Vagina (tissue), 2 donors: ENCODE results near the gene TGIF1.

Source experiments
- POLR2A ChIP-seq, 2 donors: fragments of 450-650 bp; IDR thresholded peaks; one replicate each; pipeline ENCODE4 v1.6.1; 2017; ENCODE audit warnings: antibody characterized with exemption in 2 of 2, mild to moderate bottlenecking in 2 of 2, moderate library complexity in 2 of 2
- POLR2AphosphoS5 ChIP-seq, 2 donors: sonication (generic); formaldehyde crosslinking; IDR thresholded peaks; one replicate each; pipeline ENCODE4 v1.9.0; 2017; ENCODE audit warnings: antibody characterized with exemption in 2 of 2, mild to moderate bottlenecking in 2 of 2, low read depth in 1 of 2; ENCODE audit not compliant: insufficient read depth in 1 of 2
- TF ChIP-seq, protein P1 (sequence below), 3 experiments: fragments of 450-650 bp in 2 of 3; fragments of 200-600 bp in 1 of 3; sonication (generic) in 1 of 3; IDR thresholded peaks; one replicate each; pipeline ENCODE4 v1.5.1; 2017 to 2019; ENCODE audit warnings: antibody characterized with exemption in 3 of 3, mild to moderate bottlenecking in 2 of 3, moderate library complexity in 2 of 3

DNA sequence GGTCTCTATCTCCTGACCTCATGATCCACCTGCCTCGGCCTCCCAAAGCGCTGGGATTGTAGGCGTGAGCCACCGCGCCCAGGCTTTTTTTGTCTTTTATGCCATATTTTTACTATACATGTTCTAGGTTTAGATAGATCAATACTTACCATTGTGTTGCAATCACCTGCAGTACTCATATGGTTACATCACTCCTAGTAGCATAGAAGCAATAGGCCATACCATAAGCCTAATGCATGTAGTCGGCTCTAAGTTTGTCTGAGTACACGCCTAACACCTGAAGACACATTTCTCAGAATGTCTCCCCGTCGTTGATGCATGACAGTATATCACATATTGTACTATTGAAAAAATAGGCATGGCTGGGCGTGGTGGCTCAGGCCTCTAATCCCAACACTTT, 27.1 kb upstream of the TGIF1 start:
- TF ChIP-seq POLR2AphosphoS5 (IDR thresholded peaks at IDR 0.05; ENCODE audit: insufficient read depth in 1 of 2, low read depth in 1 of 2): no peak
- TF ChIP-seq, protein P1, sequence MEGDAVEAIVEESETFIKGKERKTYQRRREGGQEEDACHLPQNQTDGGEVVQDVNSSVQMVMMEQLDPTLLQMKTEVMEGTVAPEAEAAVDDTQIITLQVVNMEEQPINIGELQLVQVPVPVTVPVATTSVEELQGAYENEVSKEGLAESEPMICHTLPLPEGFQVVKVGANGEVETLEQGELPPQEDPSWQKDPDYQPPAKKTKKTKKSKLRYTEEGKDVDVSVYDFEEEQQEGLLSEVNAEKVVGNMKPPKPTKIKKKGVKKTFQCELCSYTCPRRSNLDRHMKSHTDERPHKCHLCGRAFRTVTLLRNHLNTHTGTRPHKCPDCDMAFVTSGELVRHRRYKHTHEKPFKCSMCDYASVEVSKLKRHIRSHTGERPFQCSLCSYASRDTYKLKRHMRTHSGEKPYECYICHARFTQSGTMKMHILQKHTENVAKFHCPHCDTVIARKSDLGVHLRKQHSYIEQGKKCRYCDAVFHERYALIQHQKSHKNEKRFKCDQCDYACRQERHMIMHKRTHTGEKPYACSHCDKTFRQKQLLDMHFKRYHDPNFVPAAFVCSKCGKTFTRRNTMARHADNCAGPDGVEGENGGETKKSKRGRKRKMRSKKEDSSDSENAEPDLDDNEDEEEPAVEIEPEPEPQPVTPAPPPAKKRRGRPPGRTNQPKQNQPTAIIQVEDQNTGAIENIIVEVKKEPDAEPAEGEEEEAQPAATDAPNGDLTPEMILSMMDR (IDR thresholded peaks at IDR 0.05): no peak
- TF ChIP-seq POLR2A (IDR thresholded peaks at IDR 0.05): no peak
